Measurements from ENCODE around the gene IL4. TPM values are rescaled to one million over a fixed set of nuclear protein-coding genes. Genes with fewer than 3 reads are reported as not detected.
A peak's percentile ranks its signal among the peaks of the same experiment; 100 is the strongest.

Gene IL4
- total RNA-seq, 6 experiments from 2014 or later, result not detected

GRCh38 chr5:132659598-132660493 lies 13.9 kb upstream of the IL4 start:
- Mint-ChIP-seq H3K36me3 (ENCODE audit: low read depth) (no peaks in the 10 kb centered on the region), H3K4me3 (no peak overlapping the region), H3K4me1 (ENCODE audit: low read depth) (no peaks in the 10 kb centered on the region), H3K9me3 (no peaks in the 10 kb centered on the region), H3K27ac (no peak overlapping the region), H3K27me3 (ENCODE audit: insufficient read depth) (peaks cover 12% of the 10 kb centered on the region)
- DNase-seq, result no peak
- no peak for TF ChIP-seq CTCF (IDR thresholded peaks at IDR 0.05)

GRCh38 chr5:132661231-132662003 lies 12.4 kb upstream of the IL4 start:
- Mint-ChIP-seq H3K4me3 (no peak overlapping the region), H3K36me3 (ENCODE audit: low read depth) (no peaks in the 10 kb centered on the region), H3K4me1 (ENCODE audit: low read depth) (no peaks in the 10 kb centered on the region), H3K27me3 (ENCODE audit: insufficient read depth) (peaks cover 7% of the 10 kb centered on the region), H3K27ac (no peak overlapping the region), H3K9me3 (no peaks in the 10 kb centered on the region)
- no peak for TF ChIP-seq CTCF (IDR thresholded peaks at IDR 0.05)
- no peak for DNase-seq

GRCh38 chr5:132662004-132662401 lies 11.8 kb upstream of the IL4 start:
- no peaks in the 10 kb centered on the region for H3K4me1 Mint-ChIP-seq (ENCODE audit: low read depth)
- H3K4me3 Mint-ChIP-seq, result no peak overlapping the region
- no peak for DNase-seq

GRCh38 chr5:132662925-132663770 lies 10.6 kb upstream of the IL4 start:
- Mint-ChIP-seq H3K27ac (no peak overlapping the region), H3K4me3 (no peak overlapping the region), H3K27me3 (ENCODE audit: insufficient read depth) (peaks cover 15% of the 10 kb centered on the region), H3K9me3 (no peaks in the 10 kb centered on the region), H3K4me1 (ENCODE audit: low read depth) (no peaks in the 10 kb centered on the region), H3K36me3 (ENCODE audit: low read depth) (no peaks in the 10 kb centered on the region)
- peak; percentile 11; the same call in 1 of the 2 replicates for TF ChIP-seq CTCF (IDR thresholded peaks at IDR 0.05)
- no peak for DNase-seq

More at GRCh38 chr5:132662004-132662401, 11.8 kb upstream of the IL4 start:
- no peaks in the 10 kb centered on the region for H3K36me3 Mint-ChIP-seq (ENCODE audit: low read depth)
- no peak for TF ChIP-seq CTCF (IDR thresholded peaks at IDR 0.05)
- H3K27ac Mint-ChIP-seq, result no peak overlapping the region
- H3K9me3 Mint-ChIP-seq, result no peaks in the 10 kb centered on the region
- H3K27me3 Mint-ChIP-seq (ENCODE audit: insufficient read depth), result peaks cover 8% of the 10 kb centered on the region

Data from HFFc6 (cell line).